CD4-positive, alpha-beta T cell (primary cell): Measurements from ENCODE around the gene FCRL3. TPM values are rescaled to one million over a fixed set of nuclear protein-coding genes. Genes with fewer than 3 reads are reported as not detected.

Experiments used
- ATAC-seq: fragments of 200-7000 bp; cut with Tn5 transposase; one replicate; pipeline ENCODE4 v1.10.0; 2022; ENCODE audit warnings: mild to moderate bottlenecking; ENCODE audit not compliant: poor library complexity
- CTCF ChIA-PET: fragments of 350-600 bp; sonication (Branson Sonifier 250); formaldehyde crosslinking; loops from one replicate; lab custom pipeline; 2021; ENCODE audit warnings: antibody characterized with exemption, inconsistent platforms; lab: Charles Lee
- POLR2A ChIA-PET: fragments of 350-600 bp; sonication (Branson Sonifier 250); formaldehyde crosslinking; loops from one replicate; lab custom pipeline; 2021; ENCODE audit warnings: antibody characterized with exemption, inconsistent platforms; lab: Charles Lee
- DNase-seq, 14 experiments: peaks; one replicate each; pipeline ENCODE4 v3.0.0-alpha.2; 2013 to 2020; ENCODE audit warnings: mixed read lengths in 2 of 14
- H3K27ac ChIP-seq, 2 donors: one replicate each; pipeline versions ENCODE4 v1.5.1 to v1.7.0; 2013; ENCODE audit warnings: low read length in 2 of 2, low read depth in 1 of 2, mild to moderate bottlenecking in 1 of 2
- H3K27me3 ChIP-seq, 2 experiments: 1 replicate in 1 of 2; 2 replicates in 1 of 2; pipeline versions ENCODE4 v1.6.1 to v1.7.0; 2013; ENCODE audit warnings: low read length in 2 of 2, control low read depth in 1 of 2, mild to moderate bottlenecking in 1 of 2, moderate library complexity in 1 of 2; ENCODE audit not compliant: insufficient read depth in 2 of 2, control insufficient read depth in 1 of 2
- H3K36me3 ChIP-seq: one replicate; pipeline ENCODE4 v1.6.1; 2013; ENCODE audit warnings: low read length, control low read depth; ENCODE audit not compliant: insufficient read depth
- H3K4me1 ChIP-seq: one replicate; pipeline ENCODE4 v1.6.1; 2013; ENCODE audit warnings: low read length, control low read depth; ENCODE audit not compliant: insufficient read depth
- H3K4me3 ChIP-seq: one replicate; pipeline ENCODE4 v1.5.1; 2013; ENCODE audit warnings: mild to moderate bottlenecking, low read length, moderate library complexity
- H3K9me3 ChIP-seq, 2 experiments: 1 replicate in 1 of 2; 2 replicates in 1 of 2; pipeline versions ENCODE4 v1.6.1 to v1.7.0; 2013; ENCODE audit warnings: low read length in 2 of 2, mild to moderate bottlenecking in 2 of 2, control low read depth in 1 of 2, moderate library complexity in 1 of 2; ENCODE audit not compliant: control insufficient read depth in 1 of 2, insufficient read depth in 1 of 2
- H3K27ac Mint-ChIP-seq: one replicate; pipeline ENCODE4 v1.8.0; 2020; ENCODE audit warnings: mixed read lengths
- H3K27me3 Mint-ChIP-seq: one replicate; pipeline ENCODE4 v1.8.0; 2021; ENCODE audit warnings: mixed read lengths
- H3K36me3 Mint-ChIP-seq: one replicate; pipeline ENCODE4 v1.8.0; 2021; ENCODE audit warnings: low read depth, mixed read lengths
- H3K4me1 Mint-ChIP-seq: one replicate; pipeline ENCODE4 v1.8.0; 2021; ENCODE audit warnings: low read depth, mixed read lengths
- H3K4me3 Mint-ChIP-seq: one replicate; pipeline ENCODE4 v1.8.0; 2020; ENCODE audit warnings: mild to moderate bottlenecking, mixed read lengths
- H3K9me3 Mint-ChIP-seq: one replicate; pipeline ENCODE4 v1.8.0; 2020; ENCODE audit warnings: mixed read lengths
- intact Hi-C, 2 experiments: fragments of 100-400 bp; cut with DNase I in 1 of 2; cut with micrococcal nuclease in 1 of 2; formaldehyde crosslinking; loops; one replicate each; pipeline versions ENCODE4 v1.15.1 to v1.9.0; 2023 to 2025; cut with DNase I, micrococcal nuclease
- total RNA-seq, 174 experiments: library from RNA in 2 of 174; stranded (reverse) in 2 of 174; gene quantifications; one replicate each; pipeline ENCODE4 v1.2.3 and lab custom pipeline; 2021 to 2026
- TF ChIP-seq, protein P1 (sequence below): fragments of 200-600 bp; IDR thresholded peaks from one replicate; pipeline ENCODE4 v1.8.0; 2022; ENCODE audit warnings: antibody characterized with exemption, mild to moderate bottlenecking

The FCRL3 gene
- total RNA-seq, 2 experiments from 2014 or later = 0.99 to 1.1 TPM

DNA sequence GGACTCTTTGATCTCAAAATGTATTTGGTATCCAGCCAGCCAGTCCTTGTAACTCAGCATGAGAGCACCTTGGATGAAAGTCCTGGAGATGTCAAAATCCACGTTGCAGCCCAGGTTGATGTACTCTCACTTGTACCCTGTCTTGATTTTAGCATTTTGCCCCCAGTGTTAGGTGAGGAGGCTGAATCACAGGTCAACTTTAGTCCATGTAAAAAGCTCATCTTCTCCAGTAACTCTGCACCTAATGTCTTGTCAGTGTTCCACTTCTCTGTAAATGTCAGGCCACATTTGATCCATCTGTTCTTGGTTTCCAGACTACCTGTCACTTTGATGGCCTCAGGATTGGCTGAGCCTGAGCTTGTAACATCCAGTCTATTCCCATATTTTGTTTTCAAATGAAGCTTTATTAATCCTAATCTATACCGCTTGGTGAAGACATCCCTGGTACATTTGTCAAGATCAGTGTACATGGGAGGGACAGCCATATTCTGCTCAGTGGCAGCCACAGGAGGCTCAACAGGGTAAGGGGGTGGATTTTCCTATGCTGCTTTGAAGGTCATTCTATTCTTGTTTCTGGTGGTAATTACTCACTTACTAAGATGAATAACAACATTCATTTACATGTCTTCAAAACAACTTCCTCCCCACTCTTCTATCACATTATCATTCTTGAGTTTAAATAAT, 24.1 kb upstream of the FCRL3 start:
- Mint-ChIP-seq H3K9me3 (peaks cover 7% of the 10 kb centered on the region), H3K36me3 (no peaks in the 10 kb centered on the region), H3K4me3 (no peak overlapping the region), H3K27ac (no peak overlapping the region), H3K4me1 (peaks cover 10% of the 10 kb centered on the region), H3K27me3 (no peaks in the 10 kb centered on the region)
- POLR2A ChIA-PET = no interaction called here
- intact Hi-C loops = loop anchor here in 1 of 2 experiments (2.0 kb wide), 1 partner anchor 70 kb away; no protein-coding TSS in a partner anchor
- TF ChIP-seq, protein P1, sequence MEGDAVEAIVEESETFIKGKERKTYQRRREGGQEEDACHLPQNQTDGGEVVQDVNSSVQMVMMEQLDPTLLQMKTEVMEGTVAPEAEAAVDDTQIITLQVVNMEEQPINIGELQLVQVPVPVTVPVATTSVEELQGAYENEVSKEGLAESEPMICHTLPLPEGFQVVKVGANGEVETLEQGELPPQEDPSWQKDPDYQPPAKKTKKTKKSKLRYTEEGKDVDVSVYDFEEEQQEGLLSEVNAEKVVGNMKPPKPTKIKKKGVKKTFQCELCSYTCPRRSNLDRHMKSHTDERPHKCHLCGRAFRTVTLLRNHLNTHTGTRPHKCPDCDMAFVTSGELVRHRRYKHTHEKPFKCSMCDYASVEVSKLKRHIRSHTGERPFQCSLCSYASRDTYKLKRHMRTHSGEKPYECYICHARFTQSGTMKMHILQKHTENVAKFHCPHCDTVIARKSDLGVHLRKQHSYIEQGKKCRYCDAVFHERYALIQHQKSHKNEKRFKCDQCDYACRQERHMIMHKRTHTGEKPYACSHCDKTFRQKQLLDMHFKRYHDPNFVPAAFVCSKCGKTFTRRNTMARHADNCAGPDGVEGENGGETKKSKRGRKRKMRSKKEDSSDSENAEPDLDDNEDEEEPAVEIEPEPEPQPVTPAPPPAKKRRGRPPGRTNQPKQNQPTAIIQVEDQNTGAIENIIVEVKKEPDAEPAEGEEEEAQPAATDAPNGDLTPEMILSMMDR = no peak
- H3K9me3 ChIP-seq = peaks cover 7 to 12% of the 10 kb centered on the region in 2 experiments
- DNase-seq (no peak), ATAC-seq (no peak)
- H3K4me1 ChIP-seq = no peaks in the 10 kb centered on the region
- no peaks in the 10 kb centered on the region for H3K36me3 ChIP-seq
- H3K4me3 ChIP-seq = no peak overlapping the region
- CTCF ChIA-PET = no interaction called here
- peaks cover 0 to 3% of the 10 kb centered on the region in 2 experiments for H3K27me3 ChIP-seq
- H3K27ac ChIP-seq = no peak overlapping the region

DNA sequence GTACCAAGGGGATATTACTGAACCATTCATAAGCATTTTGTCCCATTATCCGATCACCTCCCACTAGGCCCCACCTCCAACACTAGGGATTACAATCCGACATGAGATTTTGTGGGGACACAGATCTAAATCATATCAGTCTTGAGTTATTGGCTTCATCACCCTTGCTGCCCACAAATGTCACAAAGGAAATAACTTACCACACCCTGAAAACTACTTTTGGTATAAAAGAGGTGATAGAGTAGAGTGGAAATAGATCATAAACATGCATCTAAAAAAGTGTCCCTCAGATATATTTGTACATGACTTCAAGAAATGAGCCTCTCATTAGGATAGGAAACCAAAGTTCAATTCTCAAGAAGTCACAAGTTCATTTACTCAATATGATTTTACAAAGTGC, 22.6 kb upstream of the FCRL3 start:
- intact Hi-C loops = no loop called here
- Histone ChIP-seq H3K9me3 (peaks cover 7 to 12% of the 10 kb centered on the region in 2 experiments), H3K27ac (no peak overlapping the region), H3K36me3 (no peaks in the 10 kb centered on the region), H3K4me3 (no peak overlapping the region), H3K4me1 (no peaks in the 10 kb centered on the region), H3K27me3 (peaks cover 0 to 3% of the 10 kb centered on the region in 2 experiments)
- Mint-ChIP-seq H3K36me3 (no peaks in the 10 kb centered on the region), H3K4me1 (peaks cover 10% of the 10 kb centered on the region), H3K9me3 (peaks cover 7% of the 10 kb centered on the region), H3K4me3 (no peak overlapping the region), H3K27me3 (no peaks in the 10 kb centered on the region), H3K27ac (no peak overlapping the region)
- no peak for ATAC-seq
- ChIA-PET CTCF (no interaction called here), POLR2A (no interaction called here)
- peak in 1 of 14 experiments; percentile 67 for DNase-seq
- TF ChIP-seq, protein P1 = no peak

DNA sequence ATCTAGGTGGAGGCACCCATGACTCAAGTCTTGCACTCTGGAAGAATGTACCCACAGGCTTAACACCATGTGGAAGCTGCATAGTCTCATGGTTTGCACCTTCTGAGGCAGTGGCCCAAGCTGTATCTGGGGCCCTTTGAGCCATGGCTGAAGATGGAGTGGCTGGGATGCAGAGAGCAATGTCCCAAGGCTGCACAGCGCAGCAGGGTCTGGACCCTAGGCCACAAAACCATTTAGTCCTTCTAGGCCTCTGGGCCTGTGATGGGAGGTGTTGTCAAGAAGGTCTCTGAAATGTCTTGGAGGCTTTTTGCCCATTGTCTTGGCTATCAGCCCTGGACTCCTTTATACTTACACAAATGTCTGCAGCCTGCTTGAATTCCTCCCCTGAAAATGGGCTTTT, 21.4 kb upstream of the FCRL3 start:
- Histone ChIP-seq H3K36me3 (no peaks in the 10 kb centered on the region), H3K9me3 (peaks cover 7 to 12% of the 10 kb centered on the region in 2 experiments), H3K4me1 (no peaks in the 10 kb centered on the region), H3K4me3 (no peak overlapping the region), H3K27me3 (peaks cover 0 to 3% of the 10 kb centered on the region in 2 experiments), H3K27ac (no peak overlapping the region)
- Mint-ChIP-seq H3K4me3 (no peak overlapping the region), H3K4me1 (peaks cover 10% of the 10 kb centered on the region), H3K27ac (no peak overlapping the region), H3K36me3 (no peaks in the 10 kb centered on the region), H3K9me3 (peaks cover 7% of the 10 kb centered on the region), H3K27me3 (no peaks in the 10 kb centered on the region)
- no peak for DNase-seq
- intact Hi-C loops = no loop called here
- TF ChIP-seq, protein P1 = no peak
- POLR2A ChIA-PET = no interaction called here
- no peak for ATAC-seq
- CTCF ChIA-PET = no interaction called here
